ENCODE results near the gene PHACTR1.

Gene PHACTR1

GRCh38 chr6:13030396-13030795, 313.8 kb downstream of the PHACTR1 start:
- DNase-seq (ENCODE audit: low read depth in 2 of 2): no peak

DNA sequence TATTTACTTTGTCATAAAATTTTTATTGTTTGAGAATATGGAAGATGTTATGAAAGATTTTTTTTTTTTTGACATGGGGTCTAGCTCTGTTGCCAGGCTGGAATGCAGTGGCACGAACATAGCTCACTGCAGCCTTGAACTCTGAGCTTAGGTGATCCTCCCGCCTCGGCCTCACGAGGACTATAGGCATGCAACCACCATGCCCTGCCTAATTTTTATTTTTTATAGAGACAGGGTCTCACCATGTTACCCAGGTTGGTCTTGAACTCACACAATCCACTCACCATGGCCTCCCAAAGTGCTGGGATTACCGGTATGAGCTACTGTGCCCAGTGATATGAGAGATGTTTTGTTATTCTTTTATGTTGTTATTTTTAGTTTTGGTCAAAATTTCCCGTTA, 316.0 kb downstream of the PHACTR1 start:
- no peak for DNase-seq (ENCODE audit: low read depth in 2 of 2)

GRCh38 chr6:13033145-13033544, 316.6 kb downstream of the PHACTR1 start:
- no peak for DNase-seq (ENCODE audit: low read depth in 2 of 2)

- DNase-seq (ENCODE audit: low read depth in 2 of 2): no peak
These were observed 317.7 kb downstream of the PHACTR1 start for GRCh38 chr6:13034316-13034715.

- no peak for DNase-seq (ENCODE audit: low read depth in 2 of 2)
These were observed 319.0 kb downstream of the PHACTR1 start for GRCh38 chr6:13035606-13036005.

DNA sequence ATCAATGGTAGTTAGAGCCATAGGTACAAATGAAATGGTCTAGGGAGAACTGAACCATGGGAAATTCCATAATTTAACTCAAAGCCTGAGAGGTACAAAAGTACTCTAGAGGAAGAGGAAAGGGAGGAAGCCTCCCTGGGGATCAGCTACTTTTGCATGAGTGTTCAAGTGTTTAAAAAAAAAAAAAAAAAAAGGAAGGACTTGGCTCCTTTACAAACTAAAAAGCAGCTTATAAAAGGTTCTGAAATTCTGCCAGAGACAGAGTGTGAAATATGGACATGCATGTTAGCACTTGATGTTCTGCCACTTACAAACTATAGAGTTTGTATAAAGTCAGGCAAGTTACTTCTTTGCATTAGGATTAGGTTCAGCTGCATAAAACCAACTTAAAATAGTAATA, 321.7 kb downstream of the PHACTR1 start:
- no peak for DNase-seq (ENCODE audit: low read depth in 2 of 2)

- DNase-seq (ENCODE audit: low read depth in 2 of 2): no peak
These were observed 322.2 kb downstream of the PHACTR1 start for GRCh38 chr6:13038741-13039190.

GRCh38 chr6:13044390-13044789, 327.8 kb downstream of the PHACTR1 start:
- no peak for DNase-seq (ENCODE audit: low read depth in 2 of 2)

GRCh38 chr6:13044896-13045295, 328.3 kb downstream of the PHACTR1 start:
- no peak for DNase-seq (ENCODE audit: low read depth in 2 of 2)

DNA sequence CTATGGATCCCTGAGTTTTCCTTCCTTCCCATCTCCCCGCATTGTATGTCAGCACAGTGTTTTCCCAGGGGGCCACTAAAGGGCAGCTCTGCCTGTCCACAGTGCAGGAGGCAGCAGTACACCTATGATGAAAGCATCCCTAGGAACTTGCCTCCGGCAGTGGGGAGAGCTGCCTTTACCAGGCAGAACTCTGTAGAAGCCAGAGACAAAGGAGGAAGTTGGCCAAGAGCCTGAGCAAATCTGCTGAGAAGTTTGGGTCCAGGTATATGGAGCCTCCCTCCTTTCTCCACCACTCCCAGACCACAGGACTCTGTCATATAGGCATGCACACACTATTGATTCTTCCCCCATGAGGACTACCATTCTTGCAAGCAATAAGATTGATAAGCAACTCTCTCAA, 329.1 kb downstream of the PHACTR1 start:
- no peak for DNase-seq (ENCODE audit: low read depth in 2 of 2)

GRCh38 chr6:13046084-13046483, 329.5 kb downstream of the PHACTR1 start:
- DNase-seq (ENCODE audit: low read depth in 2 of 2): no peak

- no peak for DNase-seq (ENCODE audit: low read depth in 2 of 2)
These were observed 331.5 kb downstream of the PHACTR1 start for GRCh38 chr6:13048113-13048512.

GRCh38 chr6:13049666-13050254, 333.2 kb downstream of the PHACTR1 start:
- DNase-seq (ENCODE audit: low read depth in 2 of 2): no peak

- DNase-seq (ENCODE audit: low read depth in 2 of 2): no peak
These were observed 336.5 kb downstream of the PHACTR1 start for GRCh38 chr6:13053006-13053461.

DNA sequence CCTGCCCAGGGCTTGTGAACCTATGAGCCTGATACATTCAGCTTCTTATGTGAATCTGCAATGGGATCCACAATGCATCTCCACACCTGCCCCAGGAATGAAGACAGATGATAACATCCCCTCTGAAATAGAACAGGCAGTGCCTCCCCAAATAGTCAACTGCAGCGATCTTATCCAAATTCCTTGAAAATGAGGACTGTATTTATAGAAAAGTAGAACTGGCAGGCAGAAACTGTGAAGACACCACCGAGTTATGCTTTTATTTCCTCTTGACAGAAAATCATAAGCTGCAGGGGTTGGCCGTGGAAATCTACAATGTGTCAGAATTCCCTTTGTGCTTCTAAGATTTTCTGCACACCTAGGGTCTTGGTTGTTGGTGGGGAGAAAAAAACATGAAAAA, 341.5 kb downstream of the PHACTR1 start:
- no peak for DNase-seq (ENCODE audit: low read depth in 2 of 2)

- DNase-seq (ENCODE audit: low read depth in 2 of 2): no peak
These were observed 342.5 kb downstream of the PHACTR1 start for GRCh38 chr6:13059026-13059425.

DNA sequence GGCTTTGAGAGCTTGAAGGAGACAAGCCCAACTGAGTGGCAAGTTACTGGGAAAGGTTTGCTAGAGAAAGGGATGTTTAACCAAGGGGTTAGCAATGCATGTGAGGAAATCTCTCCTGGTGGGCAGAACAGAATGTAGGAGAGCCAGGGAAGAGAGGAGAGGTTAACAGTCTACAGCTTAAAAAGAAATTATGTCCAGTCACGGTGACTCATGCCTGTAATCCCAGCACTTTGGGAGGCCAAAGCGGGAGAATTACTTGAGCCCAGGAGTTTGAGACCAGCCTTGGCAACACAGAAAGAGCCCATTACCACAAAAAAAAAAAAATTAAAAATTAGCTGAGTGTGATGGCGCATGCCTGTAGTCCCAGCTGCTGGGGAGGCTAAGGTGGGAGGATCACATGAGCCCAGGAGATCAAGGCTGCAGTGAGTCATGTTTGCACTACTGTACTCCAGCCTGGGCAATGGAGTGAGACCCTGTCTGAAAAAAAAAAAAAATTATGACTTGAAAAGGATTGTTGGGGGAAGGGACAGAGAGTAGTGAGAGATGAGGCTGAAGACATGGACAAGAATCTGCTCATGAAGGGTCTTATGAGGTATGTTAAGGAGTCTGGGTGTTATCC, 346.8 kb downstream of the PHACTR1 start:
- no peak for DNase-seq (ENCODE audit: low read depth in 2 of 2)

- DNase-seq (ENCODE audit: low read depth in 2 of 2): no peak
These were observed 349.0 kb downstream of the PHACTR1 start for GRCh38 chr6:13065581-13065980.

DNA sequence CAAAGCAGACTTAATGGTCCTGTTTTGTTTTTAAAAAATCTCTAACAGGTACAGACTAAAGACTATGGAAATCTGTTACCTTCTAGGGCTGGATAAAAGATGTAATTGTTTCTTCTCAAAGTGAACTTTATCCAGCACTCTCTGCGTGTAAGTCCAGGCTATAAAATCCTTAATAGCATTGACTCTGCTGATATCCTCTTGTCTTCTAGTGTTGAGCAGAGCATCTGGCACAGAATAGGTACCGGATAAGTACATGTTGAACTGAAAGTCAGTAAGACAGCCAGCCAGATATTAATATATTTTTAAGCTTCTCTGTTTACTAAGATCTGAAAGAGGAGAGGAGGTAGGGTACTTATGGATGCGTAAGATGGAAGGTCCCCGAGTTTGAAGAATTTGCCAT, 349.5 kb downstream of the PHACTR1 start:
- no peak for DNase-seq (ENCODE audit: low read depth in 2 of 2)

GRCh38 chr6:13066820-13067219, 350.3 kb downstream of the PHACTR1 start:
- DNase-seq (ENCODE audit: low read depth in 2 of 2): no peak

GRCh38 chr6:13068586-13069210, 352.1 kb downstream of the PHACTR1 start:
- DNase-seq (ENCODE audit: low read depth in 2 of 2): no peak

DNA sequence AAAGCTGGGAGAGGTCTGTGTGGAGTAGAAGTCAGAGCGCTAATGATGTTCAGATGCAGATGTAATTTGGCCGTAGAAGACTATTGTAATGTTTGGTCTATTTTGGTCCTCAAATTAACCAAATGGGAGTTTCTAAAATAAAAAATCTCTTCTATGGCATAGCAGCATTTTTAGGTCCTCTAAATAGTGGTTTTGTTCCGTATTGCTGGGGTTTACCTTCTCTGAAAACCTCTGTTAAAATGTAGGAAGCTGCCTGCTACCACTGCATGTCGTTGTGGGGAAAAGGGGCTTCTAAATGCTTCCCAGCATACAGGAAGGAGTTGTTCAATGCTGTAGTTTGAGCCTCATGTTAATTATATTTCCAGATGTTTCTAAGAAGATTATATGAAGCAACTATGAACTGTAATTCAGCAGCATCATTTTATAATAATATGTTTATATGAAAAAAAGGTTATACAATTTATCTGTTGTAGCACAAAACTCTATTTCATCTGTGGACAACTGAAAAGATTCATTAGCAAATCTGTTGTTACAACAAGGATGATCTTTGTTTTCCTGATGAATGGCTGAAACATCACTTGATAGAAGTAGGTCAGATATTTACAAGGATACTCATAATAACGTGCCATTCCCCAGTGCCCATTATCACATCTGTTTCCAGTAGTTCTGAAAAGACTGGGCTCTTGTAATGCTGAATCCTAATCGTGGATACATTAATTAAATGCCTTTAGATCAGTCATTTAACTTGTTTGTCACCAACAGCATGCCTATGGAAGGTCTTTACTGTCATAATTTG, 355.2 kb downstream of the PHACTR1 start:
- no peak for DNase-seq (ENCODE audit: low read depth in 2 of 2)
